Astrocyte of the hippocampus (primary cell): Measurements from ENCODE around the gene STXBP5.
"Not testable (repeated sequence)": the region's sequence is repeated elsewhere in the genome, so short reads cannot be mapped to it uniquely, and the experiment has no call there.

ENCODE experiments used
- DNase-seq: peaks from one replicate; pipeline ENCODE4 v3.0.0; 2011; ENCODE audit warnings: low read depth, low spot score

The STXBP5 gene

GRCh38 chr6:147244832-147245231 is 40.6 kb downstream of the STXBP5 start:
- no peak for DNase-seq

- DNase-seq = no peak
These were observed 41.5 kb downstream of the STXBP5 start for GRCh38 chr6:147245693-147246092.

DNA sequence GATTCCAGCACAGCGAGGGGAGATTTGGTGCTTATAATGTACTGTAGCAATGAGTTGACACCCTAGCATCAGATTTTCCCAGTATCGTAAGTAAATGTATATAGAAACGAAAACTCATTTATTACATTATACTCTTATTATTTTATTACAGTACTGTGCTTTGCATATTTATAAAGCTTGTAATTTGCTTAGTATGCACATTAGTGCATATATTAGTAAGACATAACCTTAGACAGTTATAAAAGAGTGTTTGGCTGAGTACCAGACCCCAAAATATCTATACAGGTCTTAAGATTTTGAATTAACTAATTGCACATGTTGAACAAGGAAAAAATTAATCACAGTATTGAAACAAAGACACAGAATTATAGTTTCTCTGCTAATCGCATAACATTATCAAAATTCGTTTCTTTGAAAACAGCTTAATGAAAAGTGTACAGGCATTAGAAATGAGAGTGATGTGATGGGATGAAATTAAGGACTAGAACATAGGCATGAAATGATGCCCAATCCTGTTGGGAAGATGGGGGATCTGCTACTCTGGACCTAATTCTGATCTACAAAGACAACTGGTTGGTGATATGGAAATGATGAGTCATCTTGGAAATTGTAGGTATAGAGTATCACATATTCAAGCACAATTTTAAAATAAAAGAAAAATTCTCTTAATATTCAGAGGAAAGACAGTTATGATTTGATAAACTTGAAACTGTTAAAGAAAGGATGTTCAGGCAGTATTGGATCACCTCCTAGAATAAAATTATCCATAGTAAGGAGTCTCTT is 42.8 kb downstream of the STXBP5 start:
- DNase-seq = no peak

- no peak for DNase-seq
These were observed 44.6 kb downstream of the STXBP5 start for GRCh38 chr6:147248859-147249258.

GRCh38 chr6:147251072-147251471 is 46.9 kb downstream of the STXBP5 start:
- no peak for DNase-seq

- not testable (repeated sequence) for DNase-seq
These were observed 50.8 kb downstream of the STXBP5 start for GRCh38 chr6:147254929-147255473.

DNA sequence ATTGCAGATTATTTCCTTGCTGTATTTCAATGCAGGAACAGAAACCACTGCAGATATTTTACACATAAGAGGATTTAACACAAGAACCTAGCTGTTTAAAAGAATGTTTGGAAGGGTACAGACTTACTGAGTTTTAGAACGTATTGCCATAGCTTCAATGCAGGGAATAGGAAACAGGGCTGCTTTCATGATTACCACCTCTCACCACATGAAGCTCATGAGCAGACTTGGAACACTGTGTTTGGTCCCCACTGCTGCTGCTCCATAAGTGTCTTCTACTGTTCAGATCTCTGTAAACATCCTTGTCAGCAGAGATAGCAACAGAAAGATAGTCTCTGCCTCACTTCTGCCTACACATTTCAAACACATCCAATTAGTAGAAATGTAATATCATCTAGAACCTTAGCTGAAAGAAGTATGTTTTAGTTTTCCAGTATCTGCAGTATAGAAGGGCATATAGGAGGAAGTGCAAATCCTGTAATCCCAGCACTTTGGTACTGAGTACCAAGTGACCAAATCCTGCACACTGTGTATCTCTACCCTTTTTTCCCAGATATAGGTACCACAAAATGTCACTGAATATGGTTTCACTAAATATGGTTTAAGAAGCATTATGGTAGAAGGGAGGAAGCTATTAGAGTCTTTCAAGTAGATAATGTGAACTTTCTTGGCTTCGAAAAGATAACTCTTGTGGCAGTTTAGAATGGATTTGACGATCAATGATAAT is 51.9 kb downstream of the STXBP5 start:
- no peak for DNase-seq

GRCh38 chr6:147257760-147258159 is 53.5 kb downstream of the STXBP5 start:
- DNase-seq = no peak

DNA sequence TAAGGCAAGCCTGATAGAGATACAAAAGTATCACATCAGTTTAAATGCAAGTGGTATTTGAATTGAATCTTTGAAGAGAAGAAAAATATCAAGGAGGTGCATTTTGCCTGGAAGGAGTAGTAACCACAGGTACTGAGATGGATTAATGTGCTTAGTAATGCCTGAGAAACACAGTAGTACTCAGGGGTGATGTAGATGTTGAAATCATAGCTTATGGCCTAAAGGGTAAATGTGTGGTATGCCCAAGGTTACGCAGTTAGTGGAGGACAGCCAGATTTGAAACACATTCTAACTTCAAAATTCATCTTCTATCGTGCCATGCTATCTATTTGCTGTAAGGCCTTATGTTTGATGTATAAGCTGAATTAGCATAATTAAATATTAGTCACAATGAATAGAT is 55.9 kb downstream of the STXBP5 start:
- DNase-seq = no peak

- no peak for DNase-seq
These were observed 58.7 kb downstream of the STXBP5 start for GRCh38 chr6:147262946-147263345.

GRCh38 chr6:147266821-147267220 is 62.6 kb downstream of the STXBP5 start:
- no peak for DNase-seq

- DNase-seq = no peak
These were observed 63.4 kb downstream of the STXBP5 start for GRCh38 chr6:147267658-147268057.

DNA sequence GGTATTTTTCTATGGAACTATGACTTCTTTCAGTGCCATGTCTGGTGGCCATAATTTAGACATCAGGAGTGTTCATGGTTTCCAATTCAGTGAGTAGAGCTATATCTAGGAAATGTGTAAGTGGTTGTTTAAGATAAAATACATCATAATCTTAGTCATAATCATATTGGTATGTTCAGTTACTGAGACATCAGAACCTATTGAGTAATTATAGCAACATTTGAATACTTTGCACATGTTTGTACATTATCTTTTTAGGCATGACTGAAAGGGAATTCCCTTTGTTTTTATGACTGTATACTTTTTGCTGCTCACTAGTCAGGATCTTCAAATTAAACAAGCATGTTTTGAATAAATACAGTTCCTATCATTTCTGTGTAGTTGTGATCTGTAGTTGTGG is 64.0 kb downstream of the STXBP5 start:
- DNase-seq = no peak

DNA sequence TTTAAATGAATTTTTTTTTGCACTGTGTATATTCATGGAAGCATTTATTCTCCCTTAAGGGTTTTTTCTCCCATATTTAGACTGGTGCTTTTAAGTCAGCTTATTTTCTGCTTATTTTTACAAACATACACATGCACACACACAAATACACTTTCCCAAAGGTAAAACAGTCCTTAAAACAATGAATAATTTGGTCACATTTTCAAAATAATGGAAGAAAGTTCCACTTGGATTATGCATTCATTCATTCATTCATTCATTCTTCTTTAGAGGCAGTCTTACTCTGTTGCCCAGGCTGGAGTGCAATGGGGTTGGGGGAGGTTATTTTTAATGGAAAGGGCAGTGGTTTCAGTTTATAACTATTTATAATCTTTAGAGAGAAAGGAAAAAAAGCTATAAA is 69.8 kb downstream of the STXBP5 start:
- DNase-seq = no peak

DNA sequence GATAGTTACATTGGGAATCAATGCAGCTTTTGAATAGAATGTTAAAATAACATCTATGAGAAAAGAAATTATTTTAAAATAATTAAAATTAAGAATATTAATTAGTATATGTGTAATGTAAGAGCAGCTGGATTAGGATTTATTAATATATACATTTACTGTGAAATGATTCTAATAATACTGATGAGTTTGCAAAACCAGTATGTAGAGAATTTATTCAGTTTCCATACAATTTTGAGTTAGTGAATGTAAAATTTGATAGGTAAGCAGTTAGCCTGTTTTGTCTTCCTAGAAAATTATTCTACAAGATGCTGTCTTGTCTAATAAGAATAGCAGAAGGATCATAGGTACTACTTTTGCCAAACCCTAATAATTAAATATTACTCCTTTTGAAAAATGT is 70.6 kb downstream of the STXBP5 start:
- no peak for DNase-seq

DNA sequence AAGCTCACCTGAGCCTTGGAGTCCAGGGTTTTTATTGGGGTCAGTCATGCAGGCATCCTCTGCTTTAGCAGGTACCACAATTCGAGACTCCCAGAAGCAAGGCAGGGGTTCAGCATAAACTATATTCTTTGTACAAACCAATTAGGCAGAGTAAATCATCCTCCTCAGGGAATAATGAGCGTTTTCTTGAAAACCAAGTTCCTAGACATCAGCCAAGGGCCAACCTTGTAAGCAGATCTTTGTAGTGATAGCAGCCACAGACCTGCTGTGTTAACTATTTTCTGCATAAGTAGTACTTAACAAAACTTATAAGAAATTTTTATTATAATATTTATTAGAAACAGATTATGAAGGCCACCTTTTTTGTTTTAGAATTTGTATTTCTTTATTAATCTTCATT is 74.7 kb downstream of the STXBP5 start:
- no peak for DNase-seq

GRCh38 chr6:147279427-147279826 is 75.2 kb downstream of the STXBP5 start:
- DNase-seq = peak; percentile 15

DNA sequence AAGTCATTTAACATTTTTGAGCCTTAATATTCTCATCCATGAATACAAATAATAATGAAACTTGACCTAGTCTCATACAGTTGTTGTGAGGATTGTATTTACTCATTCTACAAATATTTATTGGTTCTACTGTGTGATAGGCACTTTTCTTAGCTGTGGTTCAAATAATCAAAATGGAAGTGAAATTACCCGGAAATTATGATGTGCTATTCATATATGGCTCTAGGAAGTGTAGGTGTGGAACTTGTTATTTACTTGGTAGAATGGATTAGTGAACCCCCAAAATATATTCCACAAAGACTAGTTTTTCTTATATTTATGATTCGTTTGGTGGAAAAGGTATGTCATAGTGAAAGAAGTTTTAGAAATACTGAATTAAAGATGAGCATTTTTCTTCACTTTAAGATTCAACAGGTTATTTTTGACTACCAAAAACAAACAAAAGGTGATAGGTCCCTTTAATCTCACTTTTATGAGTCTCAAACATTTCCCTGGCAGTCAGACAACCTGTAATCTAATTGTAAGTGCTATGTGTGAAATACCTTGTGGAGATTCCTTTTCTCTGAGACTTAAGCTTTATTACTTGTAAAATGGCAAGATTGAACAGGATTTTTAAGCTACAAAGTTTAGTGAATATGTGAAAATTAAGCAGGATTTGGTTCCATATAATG is 77.8 kb downstream of the STXBP5 start:
- no peak for DNase-seq

DNA sequence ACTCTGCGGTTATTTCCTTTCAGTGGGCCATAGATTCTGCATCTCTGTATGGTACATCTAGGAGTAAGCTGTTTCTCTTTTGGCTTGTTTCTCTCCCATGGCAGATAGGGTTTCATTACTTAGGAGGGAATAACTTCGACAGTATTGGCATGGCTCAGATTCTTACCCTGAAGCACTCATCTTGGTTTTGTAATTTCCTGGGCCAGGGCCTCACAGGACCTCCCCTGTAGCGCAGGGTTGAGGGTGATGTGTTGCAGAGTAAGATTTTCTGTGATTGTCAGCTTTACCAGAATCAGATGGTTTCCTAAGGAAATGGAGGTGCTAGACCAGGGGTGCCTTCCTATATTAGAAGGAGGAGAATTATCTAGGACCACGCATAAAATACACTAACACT is 78.3 kb downstream of the STXBP5 start:
- DNase-seq = no peak

- DNase-seq = no peak
These were observed 79.2 kb downstream of the STXBP5 start for GRCh38 chr6:147283460-147283859.

- peak; percentile 58 for DNase-seq
These were observed 81.1 kb downstream of the STXBP5 start for GRCh38 chr6:147285087-147285855.

GRCh38 chr6:147287869-147288271 is 83.7 kb downstream of the STXBP5 start:
- DNase-seq = peak; percentile 62
